HG02852 (cell line): ENCODE data around the gene LRRC51.

Experiments
- ATAC-seq: cut with Tn5 transposase; IDR thresholded peaks from one replicate; pipeline ENCODE4 v1.9.1; 2021; ENCODE audit warnings: mild to moderate bottlenecking, moderate library complexity; ENCODE audit not compliant: unreplicated experiment

LRRC51 gene

GRCh38 chr11:72080326-72081183, at the start of gene LRRC51, which contains the start of gene NUMA1:
Gene LRRC51, plus strand, starts transcription at chr11:72080850. Its CDS starts 8,234 bp downstream, at chr11:72089084.
Gene NUMA1, minus strand, starts transcription at chr11:72080542. Its CDS starts 44,599 bp downstream, at chr11:72035943.
- peak; percentile 97 for ATAC-seq

- ATAC-seq = no peak
Measured at GRCh38 chr11:72036687-72037086, 44.0 kb upstream of the LRRC51 start.

- ATAC-seq = no peak
Measured at GRCh38 chr11:72037554-72038311, 42.9 kb upstream of the LRRC51 start.

- no peak for ATAC-seq
Measured at GRCh38 chr11:72038491-72038890, 42.2 kb upstream of the LRRC51 start.

- no peak for ATAC-seq
Measured at GRCh38 chr11:72039031-72039855, 41.4 kb upstream of the LRRC51 start.

- no peak for ATAC-seq
Measured at GRCh38 chr11:72039856-72040401, 40.7 kb upstream of the LRRC51 start.

GRCh38 chr11:72040491-72041363, 39.9 kb upstream of the LRRC51 start:
- ATAC-seq = no peak

GRCh38 chr11:72041364-72042063, 39.1 kb upstream of the LRRC51 start:
- no peak for ATAC-seq

- no peak for ATAC-seq
Measured at GRCh38 chr11:72042064-72042745, 38.4 kb upstream of the LRRC51 start.

- no peak for ATAC-seq
Measured at GRCh38 chr11:72045849-72046248, 34.8 kb upstream of the LRRC51 start.

GRCh38 chr11:72048766-72049460, 31.7 kb upstream of the LRRC51 start:
- ATAC-seq = no peak

GRCh38 chr11:72058416-72059034, 22.1 kb upstream of the LRRC51 start:
- no peak for ATAC-seq

- no peak for ATAC-seq
Measured at GRCh38 chr11:72061739-72062396, 18.8 kb upstream of the LRRC51 start.

GRCh38 chr11:72066855-72067254, 13.8 kb upstream of the LRRC51 start:
- ATAC-seq = no peak

GRCh38 chr11:72067266-72067665, 13.4 kb upstream of the LRRC51 start:
- no peak for ATAC-seq

- no peak for ATAC-seq
Measured at GRCh38 chr11:72067676-72068075, 13.0 kb upstream of the LRRC51 start.

GRCh38 chr11:72069200-72069599, 11.4 kb upstream of the LRRC51 start:
- ATAC-seq = no peak
